ENCODE results near the gene H2AZ1.

The H2AZ1 gene

GRCh38 chr4:99949999-99950912, at the start of gene H2AZ1:
TSS of gene H2AZ1 (minus strand) at chr4:99950275. CDS start at chr4:99950170, 105 bp downstream.
- TF ChIP-seq MAX (IDR thresholded peaks at IDR 0.05): peak; percentile 75
- TF ChIP-seq EGR1 (IDR thresholded peaks at IDR 0.05): peak; percentile 19; the same call in 1 of the 2 replicates
- TF ChIP-seq CREB1 (IDR thresholded peaks at IDR 0.05; ENCODE audit: low read depth): peak; percentile 55; the same call in 1 of the 2 replicates
- no peak for TF ChIP-seq RAD21 (IDR thresholded peaks at IDR 0.05; ENCODE audit: low read depth)
- TF ChIP-seq, protein P1, sequence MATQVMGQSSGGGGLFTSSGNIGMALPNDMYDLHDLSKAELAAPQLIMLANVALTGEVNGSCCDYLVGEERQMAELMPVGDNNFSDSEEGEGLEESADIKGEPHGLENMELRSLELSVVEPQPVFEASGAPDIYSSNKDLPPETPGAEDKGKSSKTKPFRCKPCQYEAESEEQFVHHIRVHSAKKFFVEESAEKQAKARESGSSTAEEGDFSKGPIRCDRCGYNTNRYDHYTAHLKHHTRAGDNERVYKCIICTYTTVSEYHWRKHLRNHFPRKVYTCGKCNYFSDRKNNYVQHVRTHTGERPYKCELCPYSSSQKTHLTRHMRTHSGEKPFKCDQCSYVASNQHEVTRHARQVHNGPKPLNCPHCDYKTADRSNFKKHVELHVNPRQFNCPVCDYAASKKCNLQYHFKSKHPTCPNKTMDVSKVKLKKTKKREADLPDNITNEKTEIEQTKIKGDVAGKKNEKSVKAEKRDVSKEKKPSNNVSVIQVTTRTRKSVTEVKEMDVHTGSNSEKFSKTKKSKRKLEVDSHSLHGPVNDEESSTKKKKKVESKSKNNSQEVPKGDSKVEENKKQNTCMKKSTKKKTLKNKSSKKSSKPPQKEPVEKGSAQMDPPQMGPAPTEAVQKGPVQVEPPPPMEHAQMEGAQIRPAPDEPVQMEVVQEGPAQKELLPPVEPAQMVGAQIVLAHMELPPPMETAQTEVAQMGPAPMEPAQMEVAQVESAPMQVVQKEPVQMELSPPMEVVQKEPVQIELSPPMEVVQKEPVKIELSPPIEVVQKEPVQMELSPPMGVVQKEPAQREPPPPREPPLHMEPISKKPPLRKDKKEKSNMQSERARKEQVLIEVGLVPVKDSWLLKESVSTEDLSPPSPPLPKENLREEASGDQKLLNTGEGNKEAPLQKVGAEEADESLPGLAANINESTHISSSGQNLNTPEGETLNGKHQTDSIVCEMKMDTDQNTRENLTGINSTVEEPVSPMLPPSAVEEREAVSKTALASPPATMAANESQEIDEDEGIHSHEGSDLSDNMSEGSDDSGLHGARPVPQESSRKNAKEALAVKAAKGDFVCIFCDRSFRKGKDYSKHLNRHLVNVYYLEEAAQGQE (IDR thresholded peaks at IDR 0.05; ENCODE audit: low read depth): no peak
- no peak for TF ChIP-seq CEBPB (IDR thresholded peaks at IDR 0.05)
- no peak for TF ChIP-seq EP300 (IDR thresholded peaks at IDR 0.05; ENCODE audit: borderline replicate concordance)
- TF ChIP-seq TCF12 (IDR thresholded peaks at IDR 0.05; ENCODE audit: low read depth): no peak
- peak; percentile 95 for TF ChIP-seq USF1 (IDR thresholded peaks at IDR 0.05)
- peak; percentile 68; the same call in 1 of the 2 replicates for TF ChIP-seq YY1 (IDR thresholded peaks at IDR 0.05; ENCODE audit: low read depth)
- peak; percentile 22; the same call in 1 of the 2 replicates for TF ChIP-seq ZBTB7A (IDR thresholded peaks at IDR 0.05; ENCODE audit: low read depth)
- no peak for TF ChIP-seq NFIC (IDR thresholded peaks at IDR 0.05)
- TF ChIP-seq FOXM1 (IDR thresholded peaks at IDR 0.05; ENCODE audit: borderline replicate concordance, low read depth): no peak
- peak; percentile 85 for TF ChIP-seq TAF1 (IDR thresholded peaks at IDR 0.05; ENCODE audit: low read depth)
- TF ChIP-seq TEAD4 (IDR thresholded peaks at IDR 0.05): peak; percentile 40

GRCh38 chr4:99998062-99998867, 48.2 kb upstream of the H2AZ1 start:
- TF ChIP-seq NFIC (IDR thresholded peaks at IDR 0.05) (no peak), RAD21 (IDR thresholded peaks at IDR 0.05; ENCODE audit: low read depth) (peak; percentile 45)

- TF ChIP-seq TAF1 (IDR thresholded peaks at IDR 0.05; ENCODE audit: low read depth) (no peak), RAD21 (IDR thresholded peaks at IDR 0.05; ENCODE audit: low read depth) (no peak), USF1 (IDR thresholded peaks at IDR 0.05) (no peak), YY1 (IDR thresholded peaks at IDR 0.05; ENCODE audit: low read depth) (no peak), TEAD4 (IDR thresholded peaks at IDR 0.05) (no peak), MAX (IDR thresholded peaks at IDR 0.05) (no peak), EP300 (IDR thresholded peaks at IDR 0.05; ENCODE audit: borderline replicate concordance) (no peak), NFIC (IDR thresholded peaks at IDR 0.05) (no peak), EGR1 (IDR thresholded peaks at IDR 0.05) (no peak), ZBTB7A (IDR thresholded peaks at IDR 0.05; ENCODE audit: low read depth) (no peak), CREB1 (IDR thresholded peaks at IDR 0.05; ENCODE audit: low read depth) (no peak), TCF12 (IDR thresholded peaks at IDR 0.05; ENCODE audit: low read depth) (no peak), FOXM1 (IDR thresholded peaks at IDR 0.05; ENCODE audit: borderline replicate concordance, low read depth) (no peak), CEBPB (IDR thresholded peaks at IDR 0.05) (no peak)
- TF ChIP-seq, protein P1 (IDR thresholded peaks at IDR 0.05; ENCODE audit: low read depth): no peak
Observed at GRCh38 chr4:99991741-99992140, 41.7 kb upstream of the H2AZ1 start.

GRCh38 chr4:99987681-99988080, 37.6 kb upstream of the H2AZ1 start:
- TF ChIP-seq YY1 (IDR thresholded peaks at IDR 0.05; ENCODE audit: low read depth): no peak
- TF ChIP-seq RAD21 (IDR thresholded peaks at IDR 0.05; ENCODE audit: low read depth): no peak
- TF ChIP-seq EP300 (IDR thresholded peaks at IDR 0.05; ENCODE audit: borderline replicate concordance): no peak
- TF ChIP-seq EGR1 (IDR thresholded peaks at IDR 0.05): no peak
- no peak for TF ChIP-seq USF1 (IDR thresholded peaks at IDR 0.05)
- no peak for TF ChIP-seq MAX (IDR thresholded peaks at IDR 0.05)
